GM19397 (cell line): ENCODE results near the gene CD68.
A peak's percentile ranks its signal among the peaks of the same experiment; 100 is the strongest.

Experiments used
- ATAC-seq: cut with Tn5 transposase; IDR thresholded peaks from one replicate; pipeline ENCODE4 v1.9.1; 2021; ENCODE audit warnings: mild to moderate bottlenecking, moderate library complexity; ENCODE audit not compliant: unreplicated experiment

CD68 gene

GRCh38 chr17:7559320-7560171 is 19.9 kb upstream of the CD68 start:
- no peak for ATAC-seq

- no peak for ATAC-seq
Measured at GRCh38 chr17:7560172-7561027, 19.0 kb upstream of the CD68 start.

- ATAC-seq = peak; percentile 43
Measured at GRCh38 chr17:7561028-7561575, 18.3 kb upstream of the CD68 start.

DNA sequence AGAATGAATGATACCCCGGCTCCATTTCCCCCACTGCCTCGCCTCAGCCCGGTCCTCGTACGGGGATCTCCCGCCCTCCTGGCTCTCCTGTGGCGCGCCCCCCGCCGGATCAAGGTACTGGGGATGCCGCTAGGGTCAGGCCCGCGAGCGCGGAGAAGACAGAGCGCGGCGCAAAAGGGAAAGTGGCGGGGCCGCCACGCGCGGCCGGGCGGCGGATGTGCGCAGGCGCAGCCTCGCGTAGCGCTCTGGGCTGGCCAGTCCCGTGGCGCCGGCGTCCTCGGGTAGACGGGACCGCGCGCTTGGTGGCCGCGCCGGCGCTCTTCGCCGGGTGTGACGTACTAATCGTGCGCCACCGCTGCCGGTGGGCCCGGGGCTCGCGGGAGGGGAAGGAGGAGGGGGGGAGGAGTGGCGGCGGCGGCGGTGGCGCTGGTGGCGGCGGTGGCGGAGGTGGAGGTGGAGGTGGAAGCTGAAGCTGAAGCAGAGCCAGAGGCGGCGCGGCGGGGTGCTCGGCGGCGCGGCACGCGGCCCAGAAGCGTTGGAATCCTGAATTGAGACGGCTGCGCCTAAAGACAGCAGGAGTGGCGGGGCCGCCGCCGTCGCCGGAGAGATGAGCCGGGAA is 17.7 kb upstream of the CD68 start, which contains the start of gene SENP3:
TSS of gene SENP3 (plus strand) at position 331 of the 619 bp plus-strand sequence. CDS start 1,158 bp downstream, outside the sequence.
- ATAC-seq = peak; percentile 63

DNA sequence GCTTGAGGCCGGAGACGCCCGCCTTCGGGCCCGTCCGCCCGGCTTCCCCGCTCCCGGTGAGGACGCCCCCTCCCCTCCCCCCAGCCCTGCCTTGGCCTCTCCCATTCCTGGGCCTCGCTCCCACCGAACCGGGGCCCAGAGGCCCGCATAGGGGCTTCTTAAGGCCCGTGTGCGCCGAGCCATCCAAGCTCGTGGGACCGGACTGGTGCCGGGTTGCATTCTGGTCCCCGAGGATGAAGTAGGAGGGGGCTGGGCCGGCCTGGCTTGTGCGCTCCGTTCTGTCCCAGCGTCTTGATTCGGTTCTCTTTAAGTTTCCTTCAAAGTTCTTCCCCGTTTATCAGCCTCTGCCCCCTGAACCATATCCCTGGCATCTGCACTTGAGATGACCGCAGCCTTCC is 17.2 kb upstream of the CD68 start:
- ATAC-seq = peak; percentile 7

DNA sequence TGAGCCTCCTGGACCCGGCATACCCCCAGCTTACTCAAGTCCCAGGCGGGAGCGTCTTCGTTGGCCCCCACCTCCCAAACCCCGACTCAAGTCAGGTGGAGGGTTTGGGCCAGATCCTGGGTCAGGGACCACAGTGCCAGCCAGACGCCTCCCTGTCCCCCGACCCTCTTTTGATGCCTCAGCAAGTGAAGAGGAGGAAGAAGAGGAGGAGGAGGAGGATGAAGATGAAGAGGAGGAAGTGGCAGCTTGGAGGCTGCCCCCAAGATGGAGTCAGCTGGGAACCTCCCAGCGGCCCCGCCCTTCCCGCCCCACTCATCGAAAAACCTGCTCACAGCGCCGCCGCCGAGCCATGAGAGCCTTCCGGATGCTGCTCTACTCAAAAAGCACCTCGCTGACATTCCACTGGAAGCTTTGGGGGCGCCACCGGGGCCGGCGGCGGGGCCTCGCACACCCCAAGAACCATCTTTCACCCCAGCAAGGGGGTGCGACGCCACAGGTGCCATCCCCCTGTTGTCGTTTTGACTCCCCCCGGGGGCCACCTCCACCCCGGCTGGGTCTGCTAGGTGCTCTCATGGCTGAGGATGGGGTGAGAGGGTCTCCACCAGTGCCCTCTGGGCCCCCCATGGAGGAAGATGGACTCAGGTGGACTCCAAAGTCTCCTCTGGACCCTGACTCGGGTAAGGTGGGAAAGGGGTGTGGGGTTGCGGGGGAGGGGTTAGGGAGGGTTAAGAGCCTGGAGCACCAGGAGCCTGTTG is 16.1 kb upstream of the CD68 start:
- ATAC-seq = no peak

DNA sequence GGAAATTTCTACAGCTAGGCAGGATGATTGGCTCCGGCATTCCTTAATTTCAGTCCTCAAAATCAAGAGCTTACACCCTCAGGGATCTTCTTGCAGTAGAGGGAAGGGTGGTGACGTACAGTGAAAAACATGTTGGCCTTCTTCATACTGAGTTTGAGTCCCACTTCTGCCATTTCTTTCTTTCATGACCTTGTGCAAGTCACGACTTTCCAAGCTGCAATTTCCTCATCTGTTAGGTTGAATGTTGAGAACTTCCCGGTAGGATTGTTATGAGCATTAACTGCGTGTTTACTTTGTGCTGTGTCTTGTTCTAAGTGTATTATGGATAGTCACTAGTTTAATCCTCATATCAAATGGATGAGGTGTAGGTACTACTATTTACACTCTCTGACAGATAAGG is 9.9 kb upstream of the CD68 start:
- ATAC-seq = no peak

DNA sequence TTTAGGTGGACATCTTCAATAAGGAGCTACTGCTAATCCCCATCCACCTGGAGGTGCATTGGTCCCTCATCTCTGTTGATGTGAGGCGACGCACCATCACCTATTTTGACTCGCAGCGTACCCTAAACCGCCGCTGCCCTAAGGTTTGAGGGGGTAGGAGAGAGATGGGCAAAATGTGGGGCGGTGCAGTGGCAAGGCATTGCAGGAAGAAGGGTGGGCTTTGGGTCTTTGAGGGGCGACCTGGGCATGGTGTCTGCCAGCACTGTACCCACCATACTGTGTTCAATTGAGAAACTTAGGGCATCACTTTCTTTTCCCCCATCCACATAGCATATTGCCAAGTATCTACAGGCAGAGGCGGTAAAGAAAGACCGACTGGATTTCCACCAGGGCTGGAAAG is 9.1 kb upstream of the CD68 start:
- ATAC-seq = no peak

GRCh38 chr17:7572338-7572587 is 7.2 kb upstream of the CD68 start:
- no peak for ATAC-seq

- peak; percentile 91 for ATAC-seq
Measured at GRCh38 chr17:7572588-7573323, 6.7 kb upstream of the CD68 start.

DNA sequence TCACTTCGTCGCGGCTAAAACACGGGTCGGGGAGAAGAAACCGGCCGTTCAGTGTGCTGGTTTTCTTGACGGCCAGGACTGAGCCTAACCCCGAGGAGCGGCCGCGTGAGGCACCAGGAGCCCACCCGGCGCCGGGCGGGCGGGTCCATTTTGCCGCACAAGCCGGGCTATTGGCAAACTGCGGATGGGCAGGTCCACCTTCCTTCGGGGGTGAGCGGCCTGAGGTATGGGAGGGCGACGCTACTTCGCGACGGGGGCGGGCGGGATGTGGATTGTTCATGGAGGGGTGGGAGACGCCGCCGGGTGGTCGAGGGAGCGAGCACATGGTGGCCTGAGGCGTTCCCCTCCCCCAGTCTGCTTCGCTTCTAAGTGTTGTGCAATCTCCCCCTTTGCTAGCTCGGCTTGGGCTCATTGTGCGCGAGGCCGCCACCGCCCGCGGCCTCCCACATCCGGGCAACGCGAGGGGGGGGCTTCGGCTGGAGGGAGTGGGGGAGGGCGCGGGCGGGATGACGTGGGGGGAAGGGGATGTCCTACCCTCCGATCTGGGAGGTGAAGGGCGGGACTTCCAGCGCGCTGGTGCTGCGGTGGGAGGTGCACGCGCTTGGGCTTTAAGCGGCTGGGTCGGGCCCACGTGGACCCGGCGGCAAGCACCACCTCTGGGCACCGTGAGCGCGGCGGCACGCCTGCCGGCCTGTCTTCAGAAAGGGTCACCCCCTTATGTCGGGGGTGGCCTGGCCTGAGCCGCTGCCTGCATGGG is 5.9 kb upstream of the CD68 start:
- no peak for ATAC-seq

DNA sequence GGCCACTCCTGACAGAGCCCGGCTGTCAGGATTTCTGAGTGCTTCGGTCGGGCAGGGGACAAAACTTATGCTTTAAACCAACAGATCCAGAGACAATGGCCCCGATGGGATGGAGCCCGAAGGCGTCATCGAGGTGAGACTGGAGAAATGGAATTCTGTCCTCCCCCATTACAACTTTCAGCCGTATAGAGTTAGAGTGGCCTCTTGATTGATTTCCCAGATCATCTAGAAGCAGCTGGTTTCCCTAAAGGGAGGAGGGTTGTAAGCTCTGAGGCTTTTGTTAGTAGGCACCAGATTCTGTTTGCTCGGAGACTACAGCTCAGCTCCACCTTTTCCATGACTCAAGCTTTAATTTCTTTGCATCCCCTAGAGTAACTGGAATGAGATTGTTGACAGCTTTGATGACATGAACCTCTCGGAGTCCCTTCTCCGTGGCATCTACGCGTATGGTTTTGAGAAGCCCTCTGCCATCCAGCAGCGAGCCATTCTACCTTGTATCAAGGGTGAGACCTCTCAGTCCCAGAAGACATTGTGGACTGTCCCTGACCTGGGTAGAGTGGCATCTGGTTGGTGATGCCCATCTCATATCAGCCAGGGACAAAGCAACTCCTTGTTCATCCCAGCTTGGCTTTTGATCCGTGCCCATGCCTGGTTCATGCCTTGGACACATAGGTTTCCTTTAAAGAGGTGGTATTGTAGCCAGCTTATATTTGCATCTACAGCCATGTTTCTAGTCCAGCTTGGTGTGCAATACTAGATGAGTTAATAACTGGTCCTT is 5.1 kb upstream of the CD68 start:
- no peak for ATAC-seq

GRCh38 chr17:7575481-7575883 is 4.0 kb upstream of the CD68 start:
- ATAC-seq = no peak

DNA sequence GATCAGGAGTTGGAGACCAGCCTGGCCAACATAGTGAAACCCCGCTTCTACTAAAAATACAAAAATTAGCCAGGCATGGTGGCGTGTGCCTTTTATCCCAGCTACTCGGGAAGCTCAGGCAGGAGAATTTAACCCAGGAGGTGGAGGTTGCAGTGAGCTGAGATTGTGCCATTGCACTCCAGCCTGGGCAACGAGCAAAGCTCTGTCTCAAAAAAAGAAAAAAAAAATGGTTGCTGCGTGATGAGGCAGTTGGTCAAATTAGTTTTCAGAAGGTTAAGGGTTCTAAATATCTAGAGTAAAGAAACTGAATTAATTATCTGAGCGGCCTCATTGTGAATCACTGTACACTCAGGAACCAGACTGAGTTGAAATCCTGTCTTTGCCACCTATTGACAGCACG is 3.5 kb upstream of the CD68 start:
- ATAC-seq = no peak

DNA sequence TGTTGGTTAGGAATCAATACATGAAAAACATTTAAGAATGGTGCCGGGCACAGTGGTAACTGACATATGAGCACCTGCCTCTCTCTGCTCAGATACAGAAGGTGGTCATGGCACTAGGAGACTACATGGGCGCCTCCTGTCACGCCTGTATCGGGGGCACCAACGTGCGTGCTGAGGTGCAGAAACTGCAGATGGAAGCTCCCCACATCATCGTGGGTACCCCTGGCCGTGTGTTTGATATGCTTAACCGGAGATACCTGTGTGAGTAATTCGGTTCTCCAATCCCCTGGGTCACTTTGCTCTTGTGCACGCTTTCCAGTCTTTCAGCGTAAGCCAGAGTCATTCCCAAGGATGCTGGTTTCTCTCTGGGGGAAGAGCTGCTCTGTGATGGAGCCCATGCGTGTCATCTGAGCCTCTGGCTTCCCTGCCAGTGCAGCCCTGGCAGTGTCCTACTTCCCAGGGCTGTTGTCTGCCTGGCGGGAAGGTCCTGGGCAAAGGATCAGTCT is 3.0 kb upstream of the CD68 start:
- ATAC-seq = no peak

GRCh38 chr17:7577327-7578199 is 1.9 kb upstream of the CD68 start:
- no peak for ATAC-seq

GRCh38 chr17:7579834-7580603 is 581 bp downstream of the CD68 start:
- ATAC-seq = no peak
